Measurements from ENCODE around the gene SLC27A5. TPM values are rescaled to one million over a fixed set of nuclear protein-coding genes. Genes with fewer than 3 reads are reported as not detected.

The SLC27A5 gene
- total and polyA plus RNA-seq, 9 of the 15 experiments (the other 6 are each of a cell fraction or from before 2014, with no cell fraction given), result 42.2 to 318 (median 64.7) TPM

GRCh38 chr19:58554494-58555368 lies 42.9 kb upstream of the SLC27A5 start, which contains the start of gene CHMP2A:
TSS of gene CHMP2A (minus strand) at chr19:58555105. CDS start at chr19:58554212, 893 bp downstream.
- H3K36me3 ChIP-seq (ENCODE audit: control insufficient read depth, insufficient read depth, low read length), result peaks cover 64% of the 10 kb centered on the region
- DNase-seq (ENCODE audit: extremely low read depth in 1 of 4, low spot score in 3 of 4) (peak; percentile 89 to 98 (median 92)), ATAC-seq (peak; percentile 72), FAIRE-seq (peak; percentile 84)
- BruUV-seq (replicated peaks), result no TSS peak
- POLR2A ChIA-PET, result interaction anchor here (0.6 to 3.7 kb wide), 12 partner anchors 10 to 372 kb away, joined by 3 to 48 read pairs (median 3); partner anchors contain the start of genes TRIM28, ZBTB45, ZNF274 and ZNF446
- peaks cover 46% of the 10 kb centered on the region for H3K79me2 ChIP-seq (ENCODE audit: control insufficient read depth, insufficient read depth, low read length)
- in situ Hi-C loops (cut with MboI), result no loop called here
- under 1% methylated on average over 55 of the region's 69 CpGs for WGBS (ENCODE audit: insufficient coverage, low coverage, missing lambda C conversion rate)
- peak within 1 kb of the TSS; percentile 86 for H3K27ac ChIP-seq (ENCODE audit: extremely low read depth, low read depth, low read length)
- intact Hi-C loops (cut with micrococcal nuclease), result no loop called here
- H3K9me3 ChIP-seq (replicated peaks; ENCODE audit: control insufficient read depth, insufficient read depth, low read depth, low read length), result no peaks in the 10 kb centered on the region
- CTCF ChIA-PET (ENCODE audit: low intra/inter-chr PET ratio), result no interaction called here
- H3K4me1 ChIP-seq (replicated peaks in 1 of 2; ENCODE audit: control insufficient read depth in 2 of 2, insufficient read depth in 2 of 2, low read length in 2 of 2), result peaks cover 30 to 60% of the 10 kb centered on the region in 2 experiments
- peak within 1 kb of the TSS; percentile 98 for H3K4me2 ChIP-seq (ENCODE audit: insufficient read depth, low read length)
- no peaks in the 10 kb centered on the region; the same call in 1 of the 2 replicates for H4K20me1 ChIP-seq (replicated peaks; ENCODE audit: control insufficient read depth, insufficient read depth, low read length)
- peak within 1 kb of the TSS; percentile 62 for H3K4me3 ChIP-seq
- H3K9me1 ChIP-seq (ENCODE audit: control insufficient read depth, insufficient read depth, low read length), result peaks cover 3% of the 10 kb centered on the region
- H3K9ac ChIP-seq (ENCODE audit: insufficient read depth in 1 of 2, low read depth in 2 of 2, low read length in 2 of 2), result peak within 1 kb of the TSS; percentile 84 to 98
- no peaks in the 10 kb centered on the region for H3K27me3 ChIP-seq (ENCODE audit: control insufficient read depth in 2 of 2, insufficient read depth in 2 of 2, low read length in 2 of 2)
- peak within 1 kb of the TSS; percentile 82 for H2AFZ ChIP-seq (ENCODE audit: low read depth, low read length)
- no peak; the same call in 1 of the 2 replicates for TF ChIP-seq FOXJ2 (tag; IDR thresholded peaks at IDR 0.05)
- TF ChIP-seq ZHX1 (conservative IDR thresholded peaks at IDR 0.05; ENCODE audit: low read length), result no peak
- peak; percentile 50; the same call in 1 of the 2 replicates for TF ChIP-seq ZNF511 (CRISPR knock-in tag; IDR thresholded peaks at IDR 0.05)
- no peak for TF ChIP-seq NFE2L1 (tag; IDR thresholded peaks at IDR 0.05; ENCODE audit: borderline replicate concordance, low read depth)
- no peak for TF ChIP-seq RFX1 (IDR thresholded peaks at IDR 0.05)
- TF ChIP-seq ZBTB1 (CRISPR knock-in tag; IDR thresholded peaks at IDR 0.05; ENCODE audit: borderline replicate concordance, low read depth), result no peak
- no peak for TF ChIP-seq ZBTB49 (CRISPR knock-in tag; IDR thresholded peaks at IDR 0.05; ENCODE audit: borderline replicate concordance)
- no peak for TF ChIP-seq MCM3 (IDR thresholded peaks at IDR 0.05)
- TF ChIP-seq ZNF584 (CRISPR knock-in tag; IDR thresholded peaks at IDR 0.05; ENCODE audit: low read depth), result no peak
- peak; percentile 26; the same call in 1 of the 2 replicates for TF ChIP-seq DEAF1 (CRISPR knock-in tag; IDR thresholded peaks at IDR 0.05)
- TF ChIP-seq DDX20 (tag; IDR thresholded peaks at IDR 0.05; ENCODE audit: low read depth), result no peak
- TF ChIP-seq ZNF668 (CRISPR knock-in tag; IDR thresholded peaks at IDR 0.05), result no peak
- no peak for TF ChIP-seq ZNF75A (CRISPR knock-in tag; IDR thresholded peaks at IDR 0.05)

All from K562 (cell line).